ENCODE results near the gene TNPO1. TPM values are rescaled to one million over a fixed set of nuclear protein-coding genes. Genes with fewer than 3 reads are reported as not detected.

TNPO1 gene
- total RNA-seq, 1 experiment from 2014 or later, result 185 TPM

DNA sequence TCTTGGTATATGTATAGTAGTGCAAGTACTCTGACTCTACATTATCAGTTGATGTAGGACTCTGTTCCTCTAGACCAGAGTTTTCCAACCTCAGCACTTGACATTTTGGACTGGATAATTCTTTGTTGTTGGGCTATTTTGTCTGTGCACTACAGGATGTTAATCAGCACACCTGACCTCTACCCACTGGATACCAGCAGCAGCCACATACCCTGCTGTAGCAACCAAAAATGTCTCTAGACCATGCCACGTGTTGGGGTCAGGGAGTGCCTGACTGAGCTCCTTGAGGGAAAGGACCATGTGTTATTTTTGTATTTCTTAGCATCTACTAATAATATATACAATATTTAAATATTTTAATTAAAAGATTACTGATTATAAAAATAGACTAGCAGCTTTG, 42.7 kb downstream of the TNPO1 start:
- H3K27ac ChIP-seq, result no peak overlapping the region
- peaks cover 81% of the 10 kb centered on the region for H3K79me2 ChIP-seq (ENCODE audit: low read depth)
- no peaks in the 10 kb centered on the region for H3K9me2 ChIP-seq (ENCODE audit: insufficient read depth)
- BruUV-seq (replicated peaks), result no TSS peak
- no peak overlapping the region for H3K4me3 ChIP-seq
- no peaks in the 10 kb centered on the region for H3K27me3 ChIP-seq (ENCODE audit: insufficient read depth, low read depth)
- peaks cover 37% of the 10 kb centered on the region for H3F3A ChIP-seq (ENCODE audit: insufficient read depth, low read depth)
- peaks cover 6% of the 10 kb centered on the region; the same call in 1 of the 2 replicates for H3K4me1 ChIP-seq (replicated peaks; ENCODE audit: insufficient read depth)
- DNase-seq, result no peak
- CTCF ChIA-PET, result no interaction called here
- peaks cover 65% of the 10 kb centered on the region for H4K20me1 ChIP-seq (ENCODE audit: insufficient read depth)
- no peaks in the 10 kb centered on the region for H3K9me3 ChIP-seq (ENCODE audit: insufficient read depth, low read depth)
- POLR2A ChIA-PET (ENCODE audit: unreplicated experiment), result no interaction called here
- intact Hi-C loops (cut with micrococcal nuclease; ENCODE audit: unreplicated experiment), result loop anchor here (5.0 kb wide), 1 partner anchor 43 kb away; no protein-coding TSS in a partner anchor
- H3K36me3 ChIP-seq (ENCODE audit: low read depth), result peaks cover 75% of the 10 kb centered on the region
- H2AFZ ChIP-seq, result no peak overlapping the region
- no peak overlapping the region for H3K4me2 ChIP-seq
- TF ChIP-seq EZH2 (IDR thresholded peaks at IDR 0.05; ENCODE audit: low read depth), result no peak
- TF ChIP-seq, protein P1, sequence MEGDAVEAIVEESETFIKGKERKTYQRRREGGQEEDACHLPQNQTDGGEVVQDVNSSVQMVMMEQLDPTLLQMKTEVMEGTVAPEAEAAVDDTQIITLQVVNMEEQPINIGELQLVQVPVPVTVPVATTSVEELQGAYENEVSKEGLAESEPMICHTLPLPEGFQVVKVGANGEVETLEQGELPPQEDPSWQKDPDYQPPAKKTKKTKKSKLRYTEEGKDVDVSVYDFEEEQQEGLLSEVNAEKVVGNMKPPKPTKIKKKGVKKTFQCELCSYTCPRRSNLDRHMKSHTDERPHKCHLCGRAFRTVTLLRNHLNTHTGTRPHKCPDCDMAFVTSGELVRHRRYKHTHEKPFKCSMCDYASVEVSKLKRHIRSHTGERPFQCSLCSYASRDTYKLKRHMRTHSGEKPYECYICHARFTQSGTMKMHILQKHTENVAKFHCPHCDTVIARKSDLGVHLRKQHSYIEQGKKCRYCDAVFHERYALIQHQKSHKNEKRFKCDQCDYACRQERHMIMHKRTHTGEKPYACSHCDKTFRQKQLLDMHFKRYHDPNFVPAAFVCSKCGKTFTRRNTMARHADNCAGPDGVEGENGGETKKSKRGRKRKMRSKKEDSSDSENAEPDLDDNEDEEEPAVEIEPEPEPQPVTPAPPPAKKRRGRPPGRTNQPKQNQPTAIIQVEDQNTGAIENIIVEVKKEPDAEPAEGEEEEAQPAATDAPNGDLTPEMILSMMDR (conservative IDR thresholded peaks at IDR 0.05), result no peak

DNA sequence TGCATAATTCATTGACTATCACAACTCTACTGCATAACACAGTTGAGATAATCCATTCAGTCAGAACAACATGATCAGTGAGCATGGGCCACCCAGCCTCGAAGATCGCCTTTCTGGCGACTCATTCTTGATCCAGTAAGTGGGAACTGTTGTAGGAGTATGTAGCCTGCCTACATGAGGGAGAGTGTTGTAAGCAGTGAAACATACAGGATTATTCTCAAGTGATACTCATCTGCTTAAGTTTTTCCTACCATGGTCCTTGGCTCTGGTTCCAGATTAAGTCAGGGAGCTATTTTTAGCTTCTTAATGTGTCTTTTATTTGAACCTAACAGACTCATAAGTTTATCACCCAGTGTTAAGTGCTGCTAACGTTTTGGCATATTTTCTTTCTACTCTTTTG, 44.0 kb downstream of the TNPO1 start:
- H3K9me2 ChIP-seq (ENCODE audit: insufficient read depth), result no peaks in the 10 kb centered on the region
- peaks cover 67% of the 10 kb centered on the region for H3K79me2 ChIP-seq (ENCODE audit: low read depth)
- no peaks in the 10 kb centered on the region for H3K4me1 ChIP-seq (replicated peaks; ENCODE audit: insufficient read depth)
- no peak for TF ChIP-seq EZH2 (IDR thresholded peaks at IDR 0.05; ENCODE audit: low read depth)
- TF ChIP-seq, protein P1 (conservative IDR thresholded peaks at IDR 0.05), result no peak
- H3F3A ChIP-seq (ENCODE audit: insufficient read depth, low read depth), result peaks cover 45% of the 10 kb centered on the region
- DNase-seq, result no peak
- H2AFZ ChIP-seq, result no peak overlapping the region
- H3K27me3 ChIP-seq (ENCODE audit: insufficient read depth, low read depth), result no peaks in the 10 kb centered on the region
- H3K27ac ChIP-seq, result no peak overlapping the region
- CTCF ChIA-PET, result no interaction called here
- intact Hi-C loops (cut with micrococcal nuclease; ENCODE audit: unreplicated experiment), result no loop called here
- peaks cover 56% of the 10 kb centered on the region for H4K20me1 ChIP-seq (ENCODE audit: insufficient read depth)
- no peak overlapping the region for H3K4me3 ChIP-seq
- no peaks in the 10 kb centered on the region for H3K9me3 ChIP-seq (ENCODE audit: insufficient read depth, low read depth)
- no TSS peak for BruUV-seq (replicated peaks)
- POLR2A ChIA-PET (ENCODE audit: unreplicated experiment), result no interaction called here
- no peak overlapping the region for H3K4me2 ChIP-seq
- H3K36me3 ChIP-seq (ENCODE audit: low read depth), result peaks cover 69% of the 10 kb centered on the region

DNA sequence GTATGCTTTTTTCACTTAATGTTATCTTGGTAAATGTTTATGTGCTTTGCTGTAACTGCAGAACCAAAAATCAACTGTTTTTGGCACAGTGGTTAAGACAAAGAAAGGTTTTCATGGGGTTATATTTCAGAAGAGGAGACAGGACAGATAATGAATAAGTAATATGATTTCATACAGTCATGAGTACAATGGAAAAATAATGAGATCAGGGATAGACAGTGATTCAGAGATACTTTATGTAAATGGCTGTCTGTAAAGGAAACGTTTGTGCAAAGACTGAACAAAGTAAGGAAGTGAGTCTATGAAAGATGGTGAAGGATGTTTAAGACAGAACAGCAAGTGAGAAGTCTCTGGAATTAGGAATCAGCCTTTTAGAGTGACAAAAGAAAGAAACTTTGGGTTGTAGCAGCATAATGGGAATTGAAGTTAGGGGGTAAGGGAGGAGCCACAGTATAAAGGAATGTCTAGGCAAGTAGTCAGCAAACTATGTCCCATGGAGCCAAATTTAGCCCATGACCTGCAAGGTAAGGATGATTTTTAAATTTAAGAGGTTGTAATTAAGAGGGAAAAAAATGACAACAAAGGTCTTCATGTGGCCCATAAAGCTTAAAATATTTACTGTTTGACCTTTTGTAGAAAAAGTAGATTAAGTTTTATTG, 55.0 kb downstream of the TNPO1 start:
- Histone ChIP-seq H3K4me3 (no peak overlapping the region), H2AFZ (no peak overlapping the region), H3K4me2 (no peak overlapping the region), H3K36me3 (ENCODE audit: low read depth) (peaks cover 60% of the 10 kb centered on the region), H3K27ac (0 out of 2 replicates have a peak overlapping the region, but pooled peaks have one; percentile 1), H3K27me3 (ENCODE audit: insufficient read depth, low read depth) (no peaks in the 10 kb centered on the region), H3K4me1 (replicated peaks; ENCODE audit: insufficient read depth) (no peaks in the 10 kb centered on the region), H3F3A (ENCODE audit: insufficient read depth, low read depth) (peaks cover 50% of the 10 kb centered on the region), H3K9me2 (ENCODE audit: insufficient read depth) (no peaks in the 10 kb centered on the region), H3K9me3 (ENCODE audit: insufficient read depth, low read depth) (no peaks in the 10 kb centered on the region), H3K79me2 (ENCODE audit: low read depth) (peaks cover 37% of the 10 kb centered on the region), H4K20me1 (ENCODE audit: insufficient read depth) (peaks cover 58% of the 10 kb centered on the region)
- no peak for TF ChIP-seq EZH2 (IDR thresholded peaks at IDR 0.05; ENCODE audit: low read depth)
- TF ChIP-seq, protein P1 (conservative IDR thresholded peaks at IDR 0.05), result no peak
- CTCF ChIA-PET, result no interaction called here
- intact Hi-C loops (cut with micrococcal nuclease; ENCODE audit: unreplicated experiment), result no loop called here
- BruUV-seq (replicated peaks), result no TSS peak
- POLR2A ChIA-PET (ENCODE audit: unreplicated experiment), result interaction anchor here (1.0 kb wide), 1 partner anchor 875 kb away, joined by 3 read pairs; no protein-coding TSS in a partner anchor
- no peak for DNase-seq
